Transverse colon (tissue), 4 donors: ENCODE measurements around the gene ANKRD33B. TPM values are rescaled to one million over a fixed set of nuclear protein-coding genes. Genes with fewer than 3 reads are reported as not detected.

Source experiments
- DNase-seq: peaks from one replicate; pipeline ENCODE4 v3.0.0-alpha.2; 2019
- H3K27ac ChIP-seq, 4 donors: fragments of 200-600 bp; sonication (generic); 2 replicates each; pipeline ENCODE4 v1.5.1; 2016 to 2018; ENCODE audit warnings: inconsistent platforms in 4 of 4
- H3K27me3 ChIP-seq: fragments of 200-600 bp; sonication (generic); 2 replicates; pipeline ENCODE4 v1.5.1; 2017; ENCODE audit warnings: inconsistent platforms
- H3K36me3 ChIP-seq, 4 donors: fragments of 200-600 bp; sonication (generic); 2 replicates each; pipeline ENCODE4 v1.5.1; 2017 to 2019; ENCODE audit warnings: inconsistent platforms in 4 of 4
- H3K4me1 ChIP-seq, 4 donors: fragments of 200-600 bp; sonication (generic); 2 replicates each; pipeline ENCODE4 v1.5.1; 2017 to 2020; ENCODE audit warnings: inconsistent platforms in 4 of 4
- H3K4me3 ChIP-seq, 4 donors: fragments of 200-600 bp; sonication (generic); 1 replicate in 1 of 4; 2 replicates in 3 of 4; pipeline versions ENCODE4 v1.5.1 to v1.6.1; 2017 to 2019; ENCODE audit warnings: inconsistent platforms in 4 of 4
- H3K9me3 ChIP-seq, 2 donors: fragments of 200-600 bp; sonication (generic); 2 replicates each; pipeline ENCODE4 v1.5.1; 2017 to 2019; ENCODE audit warnings: inconsistent platforms in 2 of 2
- EP300 ChIP-seq: sonication (generic); formaldehyde crosslinking; IDR thresholded peaks from one replicate; pipeline ENCODE4 v1.6.1; 2017; ENCODE audit warnings: antibody characterized with exemption, low read depth
- POLR2A ChIP-seq: fragments of 450-650 bp; IDR thresholded peaks from one replicate; pipeline ENCODE4 v1.6.1; 2016; ENCODE audit warnings: antibody characterized with exemption, mild to moderate bottlenecking, moderate library complexity
- POLR2AphosphoS5 ChIP-seq, 3 donors: sonication (generic); formaldehyde crosslinking; IDR thresholded peaks; one replicate each; pipeline ENCODE4 v1.6.1; 2016; ENCODE audit warnings: antibody characterized with exemption in 3 of 3
- WGBS, 2 donors: methylation state at CpG; one replicate each; pipeline ENCODE4 v1.1.5; 2018; ENCODE audit warnings: low coverage in 1 of 2; 5-methylcytosine and 5-hydroxymethylcytosine counted together
- in situ Hi-C, 4 donors: fragments of 200-750 bp; cut with MboI; loops; one replicate each; pipeline versions ENCODE4 v1.15.0 to v1.15.1; 2017; ENCODE audit warnings: low sequenced_read_pairs in 3 of 4, low pct_ligation_motif_present in 1 of 4, low pct_unique_long_range_greater_than_20kb in 1 of 4
- intact Hi-C: fragments of 100-400 bp; cut with DNase I; formaldehyde crosslinking; loops from one replicate; pipeline ENCODE4 v1.15.1; 2023; ENCODE audit warnings: low total_unique reads
- total RNA-seq, 4 donors: library from RNA; depleted of rRNA; stranded (reverse); fragments of >200 nt; gene quantifications; one replicate each; pipeline ENCODE4 v1.1.0, GENCODE V29; 2016
- TF ChIP-seq, protein P1 (sequence below), 5 experiments: fragments of 200-600 bp in 3 of 5; fragments of 450-650 bp in 2 of 5; sonication (generic) in 3 of 5; IDR thresholded peaks; 1 replicate in 2 of 5; 2 replicates in 3 of 5; pipeline ENCODE4 v1.5.1; 2016 to 2017; ENCODE audit warnings: antibody characterized with exemption in 5 of 5, inconsistent platforms in 3 of 5, mild to moderate bottlenecking in 2 of 5, moderate library complexity in 1 of 5

The ANKRD33B gene
- total RNA-seq, 4 donors from 2014 or later: 0.20 to 3.2 (median 1.4) TPM

DNA sequence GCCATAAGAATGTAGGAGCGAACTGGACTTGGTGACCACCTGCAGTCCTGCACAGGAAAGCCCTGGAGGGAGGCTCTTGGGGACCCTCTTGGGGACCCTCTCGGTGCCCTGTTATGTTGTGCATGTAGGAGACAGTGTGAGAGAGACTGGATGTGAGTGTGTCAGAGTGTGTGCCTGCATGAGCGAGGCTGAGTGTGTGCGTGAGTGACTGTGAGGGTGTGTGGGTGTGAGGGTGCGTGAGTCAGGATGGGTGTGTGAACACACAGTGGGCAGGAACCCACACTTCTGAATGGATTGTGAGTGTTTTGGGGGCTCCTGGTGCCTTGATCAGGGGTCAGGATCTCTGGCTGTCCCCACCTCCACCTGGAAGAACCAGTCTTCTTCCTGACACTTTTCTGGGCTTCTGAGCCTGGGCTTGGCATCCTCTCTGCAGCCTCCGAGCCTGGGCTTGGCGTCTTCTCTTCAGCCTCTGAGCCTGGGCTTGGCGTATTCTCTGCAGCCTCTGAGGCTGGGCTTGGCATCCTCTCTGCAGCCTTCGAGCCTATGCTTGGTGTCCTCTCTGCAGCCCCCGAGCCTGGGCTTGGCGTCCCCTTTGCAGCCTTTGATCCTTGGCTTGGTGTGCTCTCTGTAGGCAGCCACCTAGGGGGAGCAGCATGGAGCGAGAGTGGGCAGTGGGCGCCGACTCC, 25.6 kb upstream of the ANKRD33B start:
- in situ Hi-C loops: no loop called here
- intact Hi-C loops: no loop called here

DNA sequence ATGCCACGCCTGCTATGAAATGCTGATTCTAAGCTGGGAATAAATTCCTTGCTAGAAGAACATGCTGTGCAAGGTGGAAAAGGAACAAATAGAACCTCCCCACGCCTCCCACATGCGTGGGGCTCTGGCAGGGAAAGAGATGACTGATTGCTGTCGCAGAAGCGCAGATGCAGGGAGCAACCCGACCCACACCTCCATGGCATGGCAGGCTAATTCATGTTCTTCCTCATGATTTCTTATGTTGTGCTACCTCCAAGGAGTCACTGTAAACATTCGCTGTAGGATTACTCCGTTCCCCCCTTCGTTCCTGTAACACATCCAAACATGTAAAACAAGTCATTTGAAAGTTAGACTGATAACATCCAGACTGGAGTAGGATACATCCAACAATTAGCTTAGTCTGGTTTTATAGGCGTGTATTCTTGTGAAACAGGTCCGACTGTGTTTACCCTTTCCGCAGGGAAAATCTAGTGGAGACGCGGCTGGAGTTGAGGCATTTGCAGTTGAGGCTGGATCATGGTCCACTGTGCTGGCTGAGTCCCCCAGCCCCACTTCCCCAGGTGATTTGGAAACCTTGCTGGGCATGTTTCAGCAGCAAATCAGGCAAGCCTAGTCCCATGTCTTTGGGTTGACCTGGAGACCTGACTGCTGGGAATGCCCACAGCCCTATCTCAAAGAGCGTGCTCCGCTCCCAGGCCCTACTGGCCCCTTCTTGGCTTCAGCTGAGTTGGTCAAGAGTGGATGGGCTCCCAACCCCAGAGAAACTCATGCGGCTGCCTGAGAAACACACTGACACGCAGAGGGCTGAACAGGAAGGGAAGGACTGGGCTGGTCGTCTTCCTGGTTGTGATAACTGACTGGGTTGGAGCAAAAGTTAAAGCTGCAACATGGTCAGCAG, 24.8 kb upstream of the ANKRD33B start:
- 10 to 53% methylated on average over 2 to 19 of the region's 19 CpGs for WGBS, 2 donors

More for the DNA sequence above, 25.6 kb upstream of the ANKRD33B start:
- Histone ChIP-seq H3K36me3 (no peaks in the 10 kb centered on the region), H3K4me3 (no peak overlapping the region), H3K27ac (no peak overlapping the region), H3K27me3 (peaks cover 32% of the 10 kb centered on the region), H3K9me3 (no peaks in the 10 kb centered on the region), H3K4me1 (peaks cover 0 to 6% (median 2%) of the 10 kb centered on the region in 4 donors)
- TF ChIP-seq, protein P1, sequence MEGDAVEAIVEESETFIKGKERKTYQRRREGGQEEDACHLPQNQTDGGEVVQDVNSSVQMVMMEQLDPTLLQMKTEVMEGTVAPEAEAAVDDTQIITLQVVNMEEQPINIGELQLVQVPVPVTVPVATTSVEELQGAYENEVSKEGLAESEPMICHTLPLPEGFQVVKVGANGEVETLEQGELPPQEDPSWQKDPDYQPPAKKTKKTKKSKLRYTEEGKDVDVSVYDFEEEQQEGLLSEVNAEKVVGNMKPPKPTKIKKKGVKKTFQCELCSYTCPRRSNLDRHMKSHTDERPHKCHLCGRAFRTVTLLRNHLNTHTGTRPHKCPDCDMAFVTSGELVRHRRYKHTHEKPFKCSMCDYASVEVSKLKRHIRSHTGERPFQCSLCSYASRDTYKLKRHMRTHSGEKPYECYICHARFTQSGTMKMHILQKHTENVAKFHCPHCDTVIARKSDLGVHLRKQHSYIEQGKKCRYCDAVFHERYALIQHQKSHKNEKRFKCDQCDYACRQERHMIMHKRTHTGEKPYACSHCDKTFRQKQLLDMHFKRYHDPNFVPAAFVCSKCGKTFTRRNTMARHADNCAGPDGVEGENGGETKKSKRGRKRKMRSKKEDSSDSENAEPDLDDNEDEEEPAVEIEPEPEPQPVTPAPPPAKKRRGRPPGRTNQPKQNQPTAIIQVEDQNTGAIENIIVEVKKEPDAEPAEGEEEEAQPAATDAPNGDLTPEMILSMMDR (IDR thresholded peaks at IDR 0.05): no peak
- no peak for TF ChIP-seq POLR2AphosphoS5 (IDR thresholded peaks at IDR 0.05)
- no peak for TF ChIP-seq EP300
- TF ChIP-seq POLR2A: no peak
- WGBS, 2 donors: 72 to 80% methylated on average over 4 to 14 of the region's 14 CpGs
- no peak for DNase-seq

DNA sequence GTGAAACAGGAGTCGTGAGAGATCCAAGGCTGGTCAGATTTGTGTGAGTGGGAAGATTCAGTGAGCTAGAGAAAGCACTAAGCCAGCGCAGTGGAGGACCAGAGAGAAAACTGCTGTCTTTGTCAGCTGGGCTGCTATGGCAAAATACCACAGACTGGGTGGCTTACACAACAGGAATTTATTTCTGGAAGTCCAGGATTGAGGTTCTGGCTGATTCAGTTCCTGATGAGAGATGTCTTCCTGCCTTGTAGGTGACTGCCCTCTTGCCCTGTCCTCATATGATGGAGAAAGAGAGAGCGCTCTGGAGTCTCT, 24.2 kb upstream of the ANKRD33B start:
- 80% methylated on average over 3 of the region's 3 CpGs; no CpG with 5 or more reads in 1 of the 2 donors for WGBS, 2 donors
- in situ Hi-C loops (no loop called here), intact Hi-C loops (no loop called here)
- Histone ChIP-seq H3K9me3 (no peaks in the 10 kb centered on the region), H3K4me3 (no peak overlapping the region), H3K27ac (no peak overlapping the region), H3K27me3 (peaks cover 38% of the 10 kb centered on the region), H3K36me3 (no peaks in the 10 kb centered on the region), H3K4me1 (peaks cover 0 to 6% (median 2%) of the 10 kb centered on the region in 4 donors)
- TF ChIP-seq, protein P1 (IDR thresholded peaks at IDR 0.05): no peak
- TF ChIP-seq POLR2AphosphoS5 (IDR thresholded peaks at IDR 0.05): no peak
- no peak for TF ChIP-seq EP300
- no peak for TF ChIP-seq POLR2A
- DNase-seq: no peak

More for the DNA sequence above, 24.8 kb upstream of the ANKRD33B start:
- in situ Hi-C loops: no loop called here
- peaks cover 0 to 6% (median 2%) of the 10 kb centered on the region in 4 donors for H3K4me1 ChIP-seq
- DNase-seq: no peak
- no peak overlapping the region for H3K4me3 ChIP-seq
- H3K9me3 ChIP-seq: no peaks in the 10 kb centered on the region
- no peak overlapping the region for H3K27ac ChIP-seq
- TF ChIP-seq POLR2AphosphoS5 (IDR thresholded peaks at IDR 0.05) (no peak), EP300 (no peak), POLR2A (no peak)
- TF ChIP-seq, protein P1 (IDR thresholded peaks at IDR 0.05): no peak
- no peaks in the 10 kb centered on the region for H3K36me3 ChIP-seq
- intact Hi-C loops: no loop called here
- peaks cover 33% of the 10 kb centered on the region for H3K27me3 ChIP-seq

DNA sequence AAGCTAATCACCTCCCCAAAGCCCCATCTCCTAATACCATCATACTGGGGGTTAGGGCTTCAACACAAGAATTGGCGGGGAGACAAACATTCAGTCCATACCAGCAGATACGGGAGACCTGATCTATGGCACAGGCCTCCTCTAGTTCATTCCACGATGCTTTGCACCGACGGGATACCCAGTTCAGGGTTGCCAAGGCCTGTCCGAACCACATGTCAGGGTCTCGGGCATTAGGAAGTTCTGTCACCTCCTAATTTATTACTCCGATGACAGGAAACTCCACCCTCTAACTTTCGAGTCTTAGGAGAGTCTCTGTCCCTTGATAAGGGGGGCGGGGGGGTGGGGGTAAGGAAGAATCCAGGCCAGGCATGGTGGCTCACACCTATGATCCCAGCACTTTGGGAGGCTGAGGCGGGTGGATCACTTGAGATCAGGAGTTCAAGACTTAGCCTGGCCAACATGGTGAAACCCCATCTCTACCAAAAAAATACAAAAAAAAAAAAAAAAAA, 23.8 kb upstream of the ANKRD33B start:
- Histone ChIP-seq H3K4me3 (no peak overlapping the region), H3K36me3 (no peaks in the 10 kb centered on the region), H3K4me1 (peaks cover 0 to 6% (median 2%) of the 10 kb centered on the region in 4 donors), H3K27ac (no peak overlapping the region), H3K9me3 (no peaks in the 10 kb centered on the region), H3K27me3 (peaks cover 40% of the 10 kb centered on the region)
- intact Hi-C loops: no loop called here
- in situ Hi-C loops: no loop called here
- DNase-seq: no peak
- no peak for TF ChIP-seq POLR2AphosphoS5 (IDR thresholded peaks at IDR 0.05)
- no peak for TF ChIP-seq EP300
- TF ChIP-seq, protein P1 (IDR thresholded peaks at IDR 0.05): no peak
- no peak for TF ChIP-seq POLR2A
- WGBS, 2 donors: 89% methylated on average over 8 of the region's 11 CpGs; no CpG with 5 or more reads in 1 of the 2 donors
